Measurements from ENCODE around the gene NAV3.

Gene NAV3

GRCh38 chr12:77983859-77984258 is 153.2 kb downstream of the NAV3 start:
- TF ChIP-seq CTCF (IDR thresholded peaks at IDR 0.05; ENCODE audit: borderline replicate concordance, insufficient read depth, low read depth, low read length), result no peak
- no peak overlapping the region for H3K4me3 ChIP-seq (ENCODE audit: low read depth, low read length)

GRCh38 chr12:77992760-77993159 is 162.1 kb downstream of the NAV3 start:
- TF ChIP-seq CTCF (IDR thresholded peaks at IDR 0.05; ENCODE audit: borderline replicate concordance, insufficient read depth, low read depth, low read length), result no peak
- no peak overlapping the region for H3K4me3 ChIP-seq (ENCODE audit: low read depth, low read length)

- no peak overlapping the region for H3K4me3 ChIP-seq (ENCODE audit: low read depth, low read length)
- TF ChIP-seq CTCF (IDR thresholded peaks at IDR 0.05; ENCODE audit: borderline replicate concordance, insufficient read depth, low read depth, low read length), result no peak
These were observed 163.0 kb downstream of the NAV3 start for GRCh38 chr12:77993658-77994057.

- no peak for TF ChIP-seq CTCF (IDR thresholded peaks at IDR 0.05; ENCODE audit: borderline replicate concordance, insufficient read depth, low read depth, low read length)
- H3K4me3 ChIP-seq (ENCODE audit: low read depth, low read length), result no peak overlapping the region
These were observed 164.9 kb downstream of the NAV3 start for GRCh38 chr12:77995436-77996167.

GRCh38 chr12:77996670-77997069 is 166.0 kb downstream of the NAV3 start:
- no peak overlapping the region for H3K4me3 ChIP-seq (ENCODE audit: low read depth, low read length)
- no peak for TF ChIP-seq CTCF (IDR thresholded peaks at IDR 0.05; ENCODE audit: borderline replicate concordance, insufficient read depth, low read depth, low read length)

GRCh38 chr12:77998236-77998786 is 167.6 kb downstream of the NAV3 start:
- no peak for TF ChIP-seq CTCF (IDR thresholded peaks at IDR 0.05; ENCODE audit: borderline replicate concordance, insufficient read depth, low read depth, low read length)
- no peak overlapping the region for H3K4me3 ChIP-seq (ENCODE audit: low read depth, low read length)

- TF ChIP-seq CTCF (IDR thresholded peaks at IDR 0.05; ENCODE audit: borderline replicate concordance, insufficient read depth, low read depth, low read length), result no peak
- H3K4me3 ChIP-seq (ENCODE audit: low read depth, low read length), result no peak overlapping the region
These were observed 168.5 kb downstream of the NAV3 start for GRCh38 chr12:77999074-77999715.
